Endothelial cell of umbilical vein (primary cell): ENCODE measurements around the gene OSBP2. TPM values are rescaled to one million over a fixed set of nuclear protein-coding genes. Genes with fewer than 3 reads are reported as not detected.

Experiments
- BruUV-seq: library from RNA; stranded (reverse); fragments of 400-500 nt; replicated peaks from 2 replicates; lab custom pipeline; 2021; lab: Mats Ljungman, UMichigan
- CTCF ChIA-PET: fragments of 300-600, 350-600 bp; sonication (Branson Sonifier 250); formaldehyde crosslinking; loops from one replicate; lab custom pipeline; 2021; ENCODE audit warnings: antibody characterized with exemption, inconsistent platforms; lab: Charles Lee
- POLR2A ChIA-PET: fragments of 300-600, 350-600 bp; sonication (Branson Sonifier 250); formaldehyde crosslinking; loops from one replicate; lab custom pipeline; 2021; ENCODE audit warnings: antibody characterized with exemption, inconsistent platforms; lab: Charles Lee
- DNase-seq: peaks from one replicate; pipeline ENCODE4 v3.0.0-alpha.2; 2011; ENCODE audit warnings: low read depth, low spot score
- FAIRE-seq: peaks from 2 replicates; lab custom pipeline; 2011; peaks lifted over from hg19 to GRCh38; lab: Jason Lieb, UNC
- H2AFZ ChIP-seq: 2 replicates; pipeline ENCODE4 v1.6.0; 2012; ENCODE audit warnings: low read depth, low read length, control low read depth, inconsistent platforms
- H3K27ac ChIP-seq: 2 replicates; pipeline ENCODE4 v1.5.1; 2011; ENCODE audit warnings: low read depth, mild to moderate bottlenecking, control low read depth, low read length, moderate library complexity; ENCODE audit not compliant: insufficient read depth
- H3K27me3 ChIP-seq, 2 experiments: 2 replicates each; pipeline versions ENCODE4 v1.6.0 to v1.6.1; 2011; ENCODE audit warnings: low read length in 2 of 2, mixed read lengths in 1 of 2; ENCODE audit not compliant: control insufficient read depth in 2 of 2, insufficient read depth in 2 of 2
- H3K36me3 ChIP-seq, 2 experiments: 2 replicates in 1 of 2; 3 replicates in 1 of 2; pipeline ENCODE4 v1.5.1; 2011; ENCODE audit warnings: low read length in 2 of 2, mild to moderate bottlenecking in 1 of 2, moderate library complexity in 1 of 2; ENCODE audit not compliant: control insufficient read depth in 2 of 2, insufficient read depth in 2 of 2; ENCODE audit errors: extremely low read depth in 1 of 2
- H3K4me1 ChIP-seq: 3 replicates; pipeline ENCODE4 v1.5.1; 2011; ENCODE audit warnings: mild to moderate bottlenecking, low read length; ENCODE audit not compliant: control insufficient read depth, insufficient read depth; ENCODE audit errors: extremely low read depth
- H3K4me2 ChIP-seq: 2 replicates; pipeline ENCODE4 v1.6.1; 2011; ENCODE audit warnings: low read length, control low read depth, mixed read lengths; ENCODE audit not compliant: insufficient read depth
- H3K4me3 ChIP-seq, 3 experiments: fragments of 200-600 bp in 1 of 3; sonication (generic), shearing (Covaris generic) in 1 of 3; replicated peaks in 1 of 3; 2 replicates each; pipeline ENCODE4 v1.5.1; 2011 to 2016; ENCODE audit warnings: control low read depth in 3 of 3, low read length in 3 of 3, mild to moderate bottlenecking in 2 of 3, inconsistent platforms in 1 of 3, low read depth in 1 of 3, moderate library complexity in 1 of 3; ENCODE audit not compliant: insufficient read depth in 1 of 3
- H3K79me2 ChIP-seq: 2 replicates; pipeline ENCODE4 v1.6.0; 2012; ENCODE audit warnings: low read length, inconsistent platforms; ENCODE audit not compliant: control insufficient read depth, insufficient read depth
- H3K9ac ChIP-seq: replicated peaks from 2 replicates; pipeline ENCODE3; 2011; ENCODE audit warnings: low read length, control low read depth; ENCODE audit not compliant: insufficient read depth; ENCODE audit errors: extremely low read depth
- H3K9me1 ChIP-seq: replicated peaks from 3 replicates; pipeline ENCODE4 v1.6.0; 2011; ENCODE audit warnings: mild to moderate bottlenecking, low read length; ENCODE audit not compliant: control insufficient read depth, insufficient read depth; ENCODE audit errors: extremely low read depth
- H3K9me3 ChIP-seq: replicated peaks from 2 replicates; pipeline ENCODE4 v1.5.1; 2012; ENCODE audit warnings: low read length, inconsistent platforms; ENCODE audit not compliant: control insufficient read depth, insufficient read depth
- H4K20me1 ChIP-seq: replicated peaks from 2 replicates; pipeline ENCODE3; 2011; ENCODE audit warnings: mild to moderate bottlenecking, low read length; ENCODE audit not compliant: control insufficient read depth, insufficient read depth; ENCODE audit errors: extremely low read depth
- EZH2 ChIP-seq: IDR thresholded peaks from 2 replicates; pipeline ENCODE4 v1.6.1; 2012; ENCODE audit warnings: borderline replicate concordance, low read depth, mild to moderate bottlenecking, moderate library complexity, low read length, inconsistent platforms; ENCODE audit not compliant: severe bottlenecking
- FOS ChIP-seq: IDR thresholded peaks from 2 replicates; pipeline ENCODE4 v1.6.1; 2011; ENCODE audit warnings: mild to moderate bottlenecking, low read length, moderate library complexity, borderline replicate concordance; ENCODE audit not compliant: insufficient read depth
- GATA2 ChIP-seq: IDR thresholded peaks from 2 replicates; pipeline ENCODE4 v1.7.0; 2011; ENCODE audit warnings: low read depth, mild to moderate bottlenecking, moderate library complexity, mixed read lengths, low read length; ENCODE audit not compliant: insufficient read length, insufficient read depth
- JUN ChIP-seq: IDR thresholded peaks from 2 replicates; pipeline ENCODE4 v1.6.1; 2011; ENCODE audit warnings: borderline replicate concordance, low read depth; ENCODE audit not compliant: insufficient read length, insufficient read depth
- MYC ChIP-seq: IDR thresholded peaks from one replicate; pipeline ENCODE4 v1.6.1; 2011; ENCODE audit warnings: mild to moderate bottlenecking, low read depth, low read length
- POLR2A ChIP-seq: IDR thresholded peaks from 2 replicates; pipeline ENCODE4 v1.6.1; 2012; ENCODE audit warnings: low read depth, mild to moderate bottlenecking, control low read depth, low read length
- POLR2AphosphoS5 ChIP-seq: IDR thresholded peaks from 2 replicates; pipeline ENCODE4 v1.6.1; 2012; ENCODE audit warnings: low read depth, mild to moderate bottlenecking, control low read depth, low read length, moderate library complexity; ENCODE audit not compliant: insufficient read depth
- dilution Hi-C: fragments of 300-500 bp; cut with MboI; formaldehyde crosslinking; loops from one replicate; pipeline ENCODE4 v1.15.0; 2019; ENCODE audit warnings: low sequenced_read_pairs; ENCODE audit not compliant: extremely low pct_ligation_motif_present
- intact Hi-C: fragments of 100-400 bp; cut with micrococcal nuclease; formaldehyde crosslinking; loops from one replicate; pipeline ENCODE4 v1.10.0; 2022
- polyA plus RNA-seq, 4 experiments: library from polyadenylated mRNA; depleted of rRNA in 3 of 4; stranded (reverse) in 3 of 4; unstranded in 1 of 4; fragments of >200 nt; gene quantifications; 2 replicates each; pipeline versions ENCODE4 v1.2.1 to v1.2.3, GENCODE V29; 2011 to 2012; ENCODE audit warnings: missing spikeins in 1 of 4
- total RNA-seq: library from RNA; stranded (reverse); gene quantifications from 2 replicates; pipeline ENCODE4 v1.2.3, GENCODE V29; 2021
- TF ChIP-seq, protein P1 (sequence below): IDR thresholded peaks from 2 replicates; pipeline ENCODE4 v1.6.1; 2011; ENCODE audit not compliant: insufficient read depth, insufficient read length
- TF ChIP-seq, protein P2 (sequence below), 2 donors: IDR thresholded peaks; 1 replicate in 1 of 2; 2 replicates in 1 of 2; pipeline ENCODE4 v1.5.1; 2011; ENCODE audit warnings: low read length in 2 of 2, mild to moderate bottlenecking in 2 of 2, moderate library complexity in 2 of 2, control low read depth in 1 of 2, inconsistent platforms in 1 of 2, low read depth in 1 of 2; ENCODE audit not compliant: insufficient read depth in 1 of 2; ENCODE audit errors: extremely low read depth in 1 of 2

The OSBP2 gene
- total and polyA plus RNA-seq, 2 donors (not counting 3 experiments of a cell fraction or from before 2014, with no cell fraction given), result 4.1 to 7.5 TPM

DNA sequence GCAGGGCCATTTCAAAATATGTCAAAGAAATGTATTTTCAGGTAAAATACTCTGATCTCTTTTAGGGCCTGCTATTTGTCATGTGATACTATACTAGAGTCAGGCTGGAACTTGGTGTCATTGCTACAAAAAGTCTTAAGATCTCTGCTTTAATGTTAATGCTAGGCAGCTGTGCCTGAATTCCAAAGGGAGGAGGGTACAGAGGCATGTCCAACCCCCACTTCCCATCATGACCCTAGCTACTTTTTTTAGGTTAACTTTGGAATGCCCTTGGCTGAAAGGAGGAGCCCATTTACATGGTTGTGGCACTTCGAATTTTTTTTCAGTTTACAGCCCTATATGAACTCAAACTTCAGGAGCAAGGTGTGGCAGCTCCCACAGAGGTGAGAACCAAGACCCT, 58.1 kb downstream of the OSBP2 start:
- FAIRE-seq, result no peak
- no peak overlapping the region for H3K4me3 ChIP-seq
- H3K27ac ChIP-seq, result no peak overlapping the region
- H3K9me3 ChIP-seq, result no peaks in the 10 kb centered on the region
- ChIA-PET POLR2A (no interaction called here), CTCF (interaction anchor here (1.2 to 7.1 kb wide), 5 partner anchors 9 to 151 kb away, joined by 3 to 486 read pairs (median 7); partner anchors contain the start of genes DUSP18 and SLC35E4)
- no peaks in the 10 kb centered on the region for H3K79me2 ChIP-seq
- no peaks in the 10 kb centered on the region for H4K20me1 ChIP-seq
- no peak for DNase-seq
- no peaks in the 10 kb centered on the region for H3K36me3 ChIP-seq
- H3K27me3 ChIP-seq, result no peaks in the 10 kb centered on the region
- BruUV-seq, result no TSS peak
- no peak overlapping the region for H3K9ac ChIP-seq
- no peak overlapping the region for H2AFZ ChIP-seq
- no peak overlapping the region for H3K4me2 ChIP-seq
- H3K4me1 ChIP-seq, result no peaks in the 10 kb centered on the region
- intact Hi-C loops (no loop called here), dilution Hi-C loops (no loop called here)
- no peaks in the 10 kb centered on the region for H3K9me1 ChIP-seq
- TF ChIP-seq, protein P1, sequence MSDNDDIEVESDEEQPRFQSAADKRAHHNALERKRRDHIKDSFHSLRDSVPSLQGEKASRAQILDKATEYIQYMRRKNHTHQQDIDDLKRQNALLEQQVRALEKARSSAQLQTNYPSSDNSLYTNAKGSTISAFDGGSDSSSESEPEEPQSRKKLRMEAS, result no peak
- no peak for TF ChIP-seq POLR2A
- TF ChIP-seq MYC, result no peak
- no peak for TF ChIP-seq EZH2
- TF ChIP-seq, protein P2, sequence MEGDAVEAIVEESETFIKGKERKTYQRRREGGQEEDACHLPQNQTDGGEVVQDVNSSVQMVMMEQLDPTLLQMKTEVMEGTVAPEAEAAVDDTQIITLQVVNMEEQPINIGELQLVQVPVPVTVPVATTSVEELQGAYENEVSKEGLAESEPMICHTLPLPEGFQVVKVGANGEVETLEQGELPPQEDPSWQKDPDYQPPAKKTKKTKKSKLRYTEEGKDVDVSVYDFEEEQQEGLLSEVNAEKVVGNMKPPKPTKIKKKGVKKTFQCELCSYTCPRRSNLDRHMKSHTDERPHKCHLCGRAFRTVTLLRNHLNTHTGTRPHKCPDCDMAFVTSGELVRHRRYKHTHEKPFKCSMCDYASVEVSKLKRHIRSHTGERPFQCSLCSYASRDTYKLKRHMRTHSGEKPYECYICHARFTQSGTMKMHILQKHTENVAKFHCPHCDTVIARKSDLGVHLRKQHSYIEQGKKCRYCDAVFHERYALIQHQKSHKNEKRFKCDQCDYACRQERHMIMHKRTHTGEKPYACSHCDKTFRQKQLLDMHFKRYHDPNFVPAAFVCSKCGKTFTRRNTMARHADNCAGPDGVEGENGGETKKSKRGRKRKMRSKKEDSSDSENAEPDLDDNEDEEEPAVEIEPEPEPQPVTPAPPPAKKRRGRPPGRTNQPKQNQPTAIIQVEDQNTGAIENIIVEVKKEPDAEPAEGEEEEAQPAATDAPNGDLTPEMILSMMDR (IDR thresholded peaks at IDR 0.05; ENCODE audit: extremely low read depth in 1 of 2, insufficient read depth in 1 of 2, low read depth in 1 of 2, low read length in 2 of 2), result no peak

DNA sequence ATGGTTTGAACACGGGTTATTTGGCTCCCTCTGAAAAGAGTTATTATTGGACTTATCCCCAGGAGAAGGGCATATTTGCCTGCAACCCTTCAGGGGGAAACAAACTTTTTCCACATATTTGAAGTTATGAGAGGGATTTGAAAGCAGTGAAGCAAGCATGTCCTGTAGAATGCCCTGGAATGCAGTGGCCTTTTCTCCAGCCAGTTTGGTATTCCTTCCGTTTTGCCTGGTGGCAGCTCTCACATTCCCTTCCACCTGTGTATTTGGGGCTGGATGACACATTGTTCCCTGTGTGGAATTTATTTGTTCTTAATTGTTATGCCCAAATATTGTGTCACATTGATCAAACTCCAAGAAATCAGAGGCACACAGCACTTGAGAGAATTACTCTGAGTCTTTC, 59.0 kb downstream of the OSBP2 start:
- Histone ChIP-seq H3K27ac (no peak overlapping the region), H3K27me3 (no peaks in the 10 kb centered on the region), H3K9me3 (no peaks in the 10 kb centered on the region), H3K36me3 (no peaks in the 10 kb centered on the region), H2AFZ (no peak overlapping the region), H3K4me2 (no peak overlapping the region), H4K20me1 (no peaks in the 10 kb centered on the region), H3K9ac (no peak overlapping the region), H3K4me3 (no peak overlapping the region), H3K79me2 (no peaks in the 10 kb centered on the region), H3K9me1 (no peaks in the 10 kb centered on the region), H3K4me1 (no peaks in the 10 kb centered on the region)
- ChIA-PET CTCF (interaction anchor here (1.2 to 7.1 kb wide), 7 partner anchors 10 to 119 kb away, joined by 6 to 486 read pairs (median 11); partner anchors contain the start of genes DUSP18, OSBP2 and SLC35E4), POLR2A (no interaction called here)
- dilution Hi-C loops, result no loop called here
- intact Hi-C loops, result no loop called here
- TF ChIP-seq JUN (no peak), FOS (no peak), POLR2AphosphoS5 (no peak), GATA2 (no peak), EZH2 (no peak), POLR2A (no peak), MYC (no peak)
- TF ChIP-seq, protein P2 (IDR thresholded peaks at IDR 0.05; ENCODE audit: extremely low read depth in 1 of 2, insufficient read depth in 1 of 2, low read depth in 1 of 2, low read length in 2 of 2), result no peak
- TF ChIP-seq, protein P1, result no peak
- no TSS peak for BruUV-seq
- DNase-seq (no peak), FAIRE-seq (no peak)
